Esophagus muscularis mucosa (tissue), 4 donors: ENCODE data around the gene GNS. TPM values are rescaled to one million over a fixed set of nuclear protein-coding genes. Genes with fewer than 3 reads are reported as not detected.
A peak's percentile ranks its signal among the peaks of the same experiment; 100 is the strongest.

Experiments used
- DNase-seq: peaks from one replicate; pipeline ENCODE4 v3.0.0-alpha.2; 2017; ENCODE audit errors: extremely low spot score
- H3K27ac ChIP-seq, 4 donors: fragments of 200-600 bp; sonication (generic); replicated peaks in 1 of 4; 1 replicate in 3 of 4; 2 replicates in 1 of 4; pipeline ENCODE4 v1.5.1; 2016 to 2019; ENCODE audit warnings: mild to moderate bottlenecking in 1 of 4
- H3K27me3 ChIP-seq, 4 donors: fragments of 200-600 bp; sonication (generic); one replicate each; pipeline versions ENCODE4 v1.5.1 to v1.6.0; 2016 to 2019
- H3K36me3 ChIP-seq, 4 donors: fragments of 200-600 bp; sonication (generic); one replicate each; pipeline ENCODE4 v1.5.1; 2016 to 2019
- H3K4me1 ChIP-seq, 4 donors: fragments of 200-600 bp; sonication (generic); one replicate each; pipeline ENCODE4 v1.5.1; 2016 to 2019
- H3K4me3 ChIP-seq, 4 donors: fragments of 200-600 bp; sonication (generic); 1 replicate in 2 of 4; 2 replicates in 2 of 4; pipeline ENCODE4 v1.5.1; 2016 to 2019; ENCODE audit warnings: mild to moderate bottlenecking in 4 of 4, moderate library complexity in 1 of 4
- H3K9me3 ChIP-seq, 4 donors: fragments of 200-600 bp; sonication (generic); 1 replicate in 3 of 4; 2 replicates in 1 of 4; pipeline ENCODE4 v1.5.1; 2016 to 2019
- EP300 ChIP-seq: sonication (generic); formaldehyde crosslinking; IDR thresholded peaks from one replicate; pipeline ENCODE4 v1.6.1; 2017; ENCODE audit warnings: antibody characterized with exemption
- POLR2A ChIP-seq: fragments of 450-650 bp; IDR thresholded peaks from one replicate; pipeline ENCODE4 v1.6.1; 2017; ENCODE audit warnings: antibody characterized with exemption, moderate library complexity, mild to moderate bottlenecking, low read depth
- POLR2AphosphoS5 ChIP-seq, 2 donors: sonication (generic); formaldehyde crosslinking; IDR thresholded peaks; one replicate each; pipeline ENCODE4 v1.6.1; 2017; ENCODE audit warnings: antibody characterized with exemption in 2 of 2
- WGBS: methylation state at CpG from one replicate; pipeline ENCODE4 v1.1.5; 2018; 5-methylcytosine and 5-hydroxymethylcytosine counted together
- intact Hi-C: fragments of 100-400 bp; cut with DNase I; formaldehyde crosslinking; loops from one replicate; pipeline ENCODE4 v1.15.1; 2023
- total RNA-seq, 4 donors: library from RNA; depleted of rRNA; stranded (reverse); fragments of >200 nt; gene quantifications; one replicate each; pipeline versions ENCODE4 v1.1.0 to v1.2.1, GENCODE V29; 2016
- TF ChIP-seq, protein P1 (sequence below), 3 experiments: fragments of 200-600 bp in 2 of 3; fragments of 450-650 bp in 1 of 3; sonication (generic) in 2 of 3; IDR thresholded peaks; one replicate each; pipeline ENCODE4 v1.5.1; 2017 to 2019; ENCODE audit warnings: antibody characterized with exemption in 3 of 3, mild to moderate bottlenecking in 2 of 3, moderate library complexity in 1 of 3

The GNS gene
- total RNA-seq, 4 donors from 2014 or later = 71.0 to 92.9 (median 89.9) TPM

DNA sequence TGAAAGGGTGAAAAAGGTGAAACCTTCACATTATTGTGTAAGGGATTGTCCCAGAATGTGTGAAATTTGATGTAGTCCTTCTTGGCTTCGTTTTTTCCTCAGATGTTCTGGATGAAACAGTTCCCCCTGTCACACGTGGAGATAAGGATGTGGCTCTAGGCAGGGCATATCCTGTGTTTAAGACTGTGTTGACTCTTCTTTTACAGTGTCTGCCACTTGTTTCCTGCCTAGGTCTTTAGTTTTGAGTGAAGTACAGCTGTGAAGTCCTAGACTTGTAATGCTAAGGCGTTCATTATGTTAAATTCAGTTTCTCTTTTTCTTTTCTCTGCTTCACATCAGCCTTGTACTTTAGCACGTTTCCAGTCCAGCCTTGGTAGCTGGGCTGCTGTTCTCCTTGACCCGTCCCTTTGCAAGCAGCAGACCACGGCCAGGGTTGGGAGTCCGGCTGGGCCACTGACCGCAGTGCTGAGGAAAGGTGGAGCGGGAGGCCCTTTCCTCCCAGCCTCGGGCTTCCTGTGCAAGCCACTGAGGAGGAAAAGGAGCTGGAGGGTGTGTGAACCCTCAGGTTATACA is 89.8 kb downstream of the GNS start:
- WGBS = 9% methylated on average over 10 of the region's 10 CpGs
- Histone ChIP-seq H3K4me3 (peak overlapping the region in 3 of 4 donors; percentile 14 to 32 (median 21)), H3K4me1 (peaks cover 90 to 100% (median 98%) of the 10 kb centered on the region in 4 donors), H3K36me3 (no peaks in the 10 kb centered on the region), H3K27me3 (no peaks in the 10 kb centered on the region), H3K9me3 (no peaks in the 10 kb centered on the region), H3K27ac (peak overlapping the region; percentile 82 to 85 (median 83))
- intact Hi-C loops = no loop called here
- no peak for DNase-seq
- TF ChIP-seq EP300 (no peak), POLR2A (no peak), POLR2AphosphoS5 (IDR thresholded peaks at IDR 0.05) (peak in 1 of 2 donors; percentile 21)
- TF ChIP-seq, protein P1, sequence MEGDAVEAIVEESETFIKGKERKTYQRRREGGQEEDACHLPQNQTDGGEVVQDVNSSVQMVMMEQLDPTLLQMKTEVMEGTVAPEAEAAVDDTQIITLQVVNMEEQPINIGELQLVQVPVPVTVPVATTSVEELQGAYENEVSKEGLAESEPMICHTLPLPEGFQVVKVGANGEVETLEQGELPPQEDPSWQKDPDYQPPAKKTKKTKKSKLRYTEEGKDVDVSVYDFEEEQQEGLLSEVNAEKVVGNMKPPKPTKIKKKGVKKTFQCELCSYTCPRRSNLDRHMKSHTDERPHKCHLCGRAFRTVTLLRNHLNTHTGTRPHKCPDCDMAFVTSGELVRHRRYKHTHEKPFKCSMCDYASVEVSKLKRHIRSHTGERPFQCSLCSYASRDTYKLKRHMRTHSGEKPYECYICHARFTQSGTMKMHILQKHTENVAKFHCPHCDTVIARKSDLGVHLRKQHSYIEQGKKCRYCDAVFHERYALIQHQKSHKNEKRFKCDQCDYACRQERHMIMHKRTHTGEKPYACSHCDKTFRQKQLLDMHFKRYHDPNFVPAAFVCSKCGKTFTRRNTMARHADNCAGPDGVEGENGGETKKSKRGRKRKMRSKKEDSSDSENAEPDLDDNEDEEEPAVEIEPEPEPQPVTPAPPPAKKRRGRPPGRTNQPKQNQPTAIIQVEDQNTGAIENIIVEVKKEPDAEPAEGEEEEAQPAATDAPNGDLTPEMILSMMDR (IDR thresholded peaks at IDR 0.05) = no peak

DNA sequence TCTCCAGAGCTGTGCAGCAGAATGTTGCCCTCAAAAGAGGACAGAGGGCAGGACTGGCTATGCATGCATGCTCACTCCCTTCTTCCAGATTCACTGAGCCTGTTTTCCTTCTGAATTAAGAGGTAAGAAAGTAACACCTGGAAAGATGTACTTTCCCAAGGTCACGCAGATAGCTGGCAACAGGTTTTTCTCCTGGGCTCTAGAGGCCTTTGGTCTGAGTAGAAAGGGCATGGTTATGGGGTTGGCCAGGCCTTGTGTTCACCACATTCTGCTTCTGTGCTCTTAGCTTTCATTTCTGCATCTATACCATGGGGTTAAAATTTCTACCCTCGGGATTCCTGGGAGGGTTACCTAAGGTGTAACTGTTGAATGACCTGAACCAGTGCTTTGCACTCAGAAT is 91.4 kb downstream of the GNS start:
- no peaks in the 10 kb centered on the region for H3K9me3 ChIP-seq
- DNase-seq = no peak
- WGBS = 92% methylated on average over 2 of the region's 2 CpGs
- TF ChIP-seq, protein P1 (IDR thresholded peaks at IDR 0.05) = no peak
- TF ChIP-seq POLR2A (no peak), EP300 (no peak), POLR2AphosphoS5 (IDR thresholded peaks at IDR 0.05) (no peak)
- intact Hi-C loops = no loop called here
- no peaks in the 10 kb centered on the region for H3K27me3 ChIP-seq
- peak overlapping the region; percentile 60 to 85 (median 83) for H3K27ac ChIP-seq
- H3K36me3 ChIP-seq = no peaks in the 10 kb centered on the region
- H3K4me3 ChIP-seq = no peak overlapping the region
- peaks cover 80 to 97% (median 90%) of the 10 kb centered on the region in 4 donors for H3K4me1 ChIP-seq

DNA sequence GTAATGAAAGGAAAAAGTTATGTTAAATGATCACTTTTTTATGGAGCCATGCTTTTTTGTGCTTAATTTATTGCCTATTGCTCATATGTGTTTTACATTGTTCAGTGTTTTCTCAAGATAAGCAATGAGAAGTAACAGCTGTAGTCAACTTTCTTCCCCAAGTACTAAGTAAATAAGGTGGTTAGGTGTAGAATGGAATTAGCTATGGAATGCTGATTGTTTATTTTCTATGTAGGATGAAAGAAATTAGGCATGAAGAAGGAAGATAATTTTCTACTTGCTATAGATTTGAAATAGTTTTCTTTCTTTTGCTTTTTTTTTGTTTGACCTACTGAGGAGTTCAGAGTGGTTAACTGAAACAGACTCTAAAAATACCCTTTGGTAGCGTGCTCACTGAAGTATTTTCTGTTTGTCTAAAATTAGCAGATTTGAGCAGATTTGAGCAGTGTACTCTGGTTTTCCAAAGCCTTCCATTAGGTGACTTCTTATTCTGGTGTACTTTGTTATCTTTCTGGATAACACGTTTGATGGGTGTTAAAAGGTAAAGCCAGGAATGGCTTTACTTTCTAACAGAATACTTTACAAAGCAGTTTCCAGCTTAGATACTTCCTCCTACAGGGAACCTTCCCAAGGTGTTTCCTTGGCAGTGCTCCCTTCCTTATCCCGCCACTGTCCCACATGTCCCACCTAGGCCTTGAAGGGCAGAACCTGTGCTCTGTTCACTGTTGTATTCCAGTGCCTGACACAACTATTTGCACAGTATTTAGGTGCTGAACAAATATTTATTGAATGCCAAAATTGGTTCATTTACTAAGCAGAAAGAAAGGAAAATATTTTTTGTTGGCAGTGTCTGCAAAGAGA is 92.9 kb downstream of the GNS start:
- intact Hi-C loops = no loop called here
- H3K4me3 ChIP-seq = no peak overlapping the region
- TF ChIP-seq POLR2A (no peak), EP300 (no peak), POLR2AphosphoS5 (IDR thresholded peaks at IDR 0.05) (no peak)
- TF ChIP-seq, protein P1 (IDR thresholded peaks at IDR 0.05) = no peak
- H3K9me3 ChIP-seq = no peaks in the 10 kb centered on the region
- 51% methylated on average over 3 of the region's 3 CpGs for WGBS
- no peaks in the 10 kb centered on the region for H3K27me3 ChIP-seq
- H3K4me1 ChIP-seq = peaks cover 65 to 95% (median 89%) of the 10 kb centered on the region in 4 donors
- H3K27ac ChIP-seq = peak overlapping the region; percentile 60 to 85 (median 83)
- no peak for DNase-seq
- H3K36me3 ChIP-seq = no peaks in the 10 kb centered on the region

DNA sequence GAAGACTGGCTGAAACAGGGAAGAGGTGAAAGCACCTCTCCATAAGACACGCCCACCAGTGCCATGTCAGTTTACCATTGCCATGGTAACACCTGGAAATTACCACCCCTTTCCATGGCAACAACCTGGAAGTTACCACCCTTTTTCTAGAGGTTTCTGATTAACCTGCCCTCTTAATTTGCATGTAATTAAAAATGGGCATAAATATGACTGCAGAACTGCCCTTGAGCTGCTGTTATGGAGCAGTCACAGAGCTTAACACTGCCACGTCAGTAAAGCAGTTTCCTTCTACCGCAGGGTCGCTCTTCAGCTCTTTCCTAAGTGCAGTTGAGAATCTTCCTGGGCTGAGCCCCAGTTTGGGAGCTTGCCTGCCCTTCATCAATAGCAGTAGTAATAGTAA is 93.7 kb downstream of the GNS start:
- DNase-seq = no peak
- intact Hi-C loops = no loop called here
- no peaks in the 10 kb centered on the region for H3K9me3 ChIP-seq
- H3K4me1 ChIP-seq = peaks cover 60 to 91% (median 86%) of the 10 kb centered on the region in 4 donors
- H3K36me3 ChIP-seq = no peaks in the 10 kb centered on the region
- H3K27me3 ChIP-seq = no peaks in the 10 kb centered on the region
- TF ChIP-seq POLR2AphosphoS5 (IDR thresholded peaks at IDR 0.05) (peak in 1 of 2 donors; percentile 8), POLR2A (no peak)
- H3K4me3 ChIP-seq = no peak overlapping the region
- peak overlapping the region; percentile 60 to 85 (median 83) for H3K27ac ChIP-seq
- 39% methylated on average over 4 of the region's 4 CpGs for WGBS

Other genes starting within 250 kb of the GNS start
- 100 to 1,000 TPM; 124 to 299 (median 229) TPM for gene RASSF3, start 148.9 kb downstream of the GNS start, total RNA-seq
- 1 to 10 TPM; 1.9 to 4.0 (median 2.7) TPM for gene TBC1D30, start 65.2 kb upstream of the GNS start, total RNA-seq